Testis (tissue), 5 donors: ENCODE data around the gene HOXB7. TPM values are rescaled to one million over a fixed set of nuclear protein-coding genes. Genes with fewer than 3 reads are reported as not detected.

Experiments
- DNase-seq: peaks from one replicate; pipeline ENCODE4 v3.0.0-alpha.2; 2019
- H3K27ac ChIP-seq, 2 donors: fragments of 200-600 bp; sonication (generic); one replicate each; pipeline ENCODE4 v1.5.1; 2019
- H3K27me3 ChIP-seq: fragments of 200-600 bp; sonication (generic); one replicate; pipeline ENCODE4 v1.5.1; 2019
- H3K36me3 ChIP-seq: fragments of 200-600 bp; sonication (generic); one replicate; pipeline ENCODE4 v1.5.1; 2017; ENCODE audit warnings: low read depth; ENCODE audit errors: missing control alignments
- H3K4me1 ChIP-seq: fragments of 200-600 bp; sonication (generic); one replicate; pipeline ENCODE4 v1.5.1; 2019
- H3K4me3 ChIP-seq, 2 donors: fragments of 200-600 bp; sonication (generic); one replicate each; pipeline ENCODE4 v1.5.1; 2017 to 2019
- H3K9me3 ChIP-seq: fragments of 200-600 bp; sonication (generic); one replicate; pipeline ENCODE4 v1.5.1; 2017
- POLR2A ChIP-seq: fragments of 450-650 bp; IDR thresholded peaks from one replicate; pipeline ENCODE4 v1.6.1; 2017; ENCODE audit warnings: antibody characterized with exemption, mild to moderate bottlenecking, moderate library complexity
- WGBS, 2 donors: methylation state at CpG; one replicate each; pipeline ENCODE4 v1.1.5; 2018; 5-methylcytosine and 5-hydroxymethylcytosine counted together
- intact Hi-C: fragments of 100-400 bp; cut with DNase I; formaldehyde crosslinking; loops from one replicate; pipeline ENCODE4 v1.15.1; 2023; ENCODE audit warnings: low total_unique reads
- long read RNA-seq, 2 donors: transcript quantifications; one replicate each; lab custom pipeline, GENCODE V29; 2026
- polyA plus RNA-seq: library from polyadenylated mRNA; stranded (reverse); fragments of 350-450 nt; fragmentation: Illumina TruSeq; extraction: RNeasy Lipid Tissue Mini Kit (QIAGEN cat#74804); gene quantifications from one replicate; pipeline ENCODE4 v1.2.3, GENCODE V29; 2014; ENCODE audit warnings: low read depth, low replicate concordance; ENCODE audit not compliant: insufficient read depth
- total RNA-seq, 2 donors: library from RNA; depleted of rRNA; stranded (reverse); fragments of >200 nt; gene quantifications; one replicate each; pipeline ENCODE4 v1.2.3, GENCODE V29; 2016
- TF ChIP-seq, protein P1 (sequence below), 3 experiments: fragments of 450-650 bp in 2 of 3; fragments of 200-600 bp in 1 of 3; sonication (generic) in 1 of 3; IDR thresholded peaks; one replicate each; pipeline ENCODE4 v1.5.1; 2016 to 2019; ENCODE audit warnings: antibody characterized with exemption in 3 of 3, mild to moderate bottlenecking in 2 of 3, moderate library complexity in 1 of 3

The HOXB7 gene
- total RNA-seq (1 to 10 TPM; 2.8 to 3.2 TPM), polyA plus RNA-seq (4.4 TPM)
- long read RNA-seq, donor 1, partial matches to known transcripts, result 0 of 5 reads
- long read RNA-seq, donor 1, other reads (novel, unspliced or antisense), result 0 of 5 reads
- long read RNA-seq, donor 2, result 0 reads

DNA sequence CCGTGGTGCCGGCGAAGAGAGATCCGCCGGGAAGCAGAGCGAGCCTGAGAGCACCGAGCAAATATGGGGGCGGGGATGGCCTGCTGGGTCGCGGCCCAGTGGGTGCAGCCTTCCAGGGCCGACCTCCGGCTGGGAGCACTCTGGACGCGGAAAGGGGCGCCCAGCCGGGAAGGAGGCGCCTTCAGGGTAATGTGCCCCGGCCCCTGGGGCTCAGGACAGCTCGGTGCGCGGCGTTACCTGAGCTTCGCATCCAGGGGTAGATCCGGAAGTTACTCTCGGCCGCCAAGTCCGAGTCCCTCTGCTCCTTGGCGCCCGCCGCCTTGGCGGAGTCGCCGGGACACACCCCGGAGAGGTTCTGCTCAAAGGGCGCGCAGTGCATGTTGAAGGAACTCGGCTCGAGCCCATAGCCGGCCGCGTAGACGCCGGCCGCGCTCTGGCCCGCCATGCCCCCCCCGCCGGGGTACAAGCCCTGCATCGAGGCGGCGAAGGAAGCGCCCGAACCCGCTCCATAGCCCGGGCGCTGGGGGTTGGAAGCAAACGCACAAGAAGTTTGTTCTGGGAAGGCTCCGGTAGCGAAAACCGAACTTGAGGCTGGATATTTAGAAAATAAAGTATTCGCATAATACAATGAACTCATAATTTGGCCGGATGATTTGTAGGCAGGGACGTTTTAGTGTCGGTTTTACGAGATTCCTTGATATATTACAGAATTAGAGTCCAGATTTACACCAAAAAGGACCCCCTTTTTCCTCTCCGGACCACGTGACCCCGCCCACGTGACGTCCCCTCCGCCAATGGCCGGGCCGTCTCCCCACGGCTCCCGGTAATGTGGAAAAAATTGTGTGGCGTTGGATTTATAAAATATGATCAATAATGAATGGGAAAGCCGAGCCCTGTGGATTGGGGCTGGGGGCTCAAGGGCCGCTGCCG is at the start of gene HOXB7:
Gene HOXB7, minus strand, starts transcription at position 736 of the 930 bp plus-strand sequence. Its CDS starts 99 bp downstream, at position 637.
- Histone ChIP-seq H3K4me1 (peaks cover 10% of the 10 kb centered on the region), H3K36me3 (no peaks in the 10 kb centered on the region), H3K27ac (peak within 1 kb of the TSS in 1 of 2 donors; percentile 41), H3K4me3 (peak within 1 kb of the TSS; percentile 47 to 64), H3K9me3 (no peaks in the 10 kb centered on the region), H3K27me3 (no peaks in the 10 kb centered on the region)
- no peak for TF ChIP-seq POLR2A
- TF ChIP-seq, protein P1, sequence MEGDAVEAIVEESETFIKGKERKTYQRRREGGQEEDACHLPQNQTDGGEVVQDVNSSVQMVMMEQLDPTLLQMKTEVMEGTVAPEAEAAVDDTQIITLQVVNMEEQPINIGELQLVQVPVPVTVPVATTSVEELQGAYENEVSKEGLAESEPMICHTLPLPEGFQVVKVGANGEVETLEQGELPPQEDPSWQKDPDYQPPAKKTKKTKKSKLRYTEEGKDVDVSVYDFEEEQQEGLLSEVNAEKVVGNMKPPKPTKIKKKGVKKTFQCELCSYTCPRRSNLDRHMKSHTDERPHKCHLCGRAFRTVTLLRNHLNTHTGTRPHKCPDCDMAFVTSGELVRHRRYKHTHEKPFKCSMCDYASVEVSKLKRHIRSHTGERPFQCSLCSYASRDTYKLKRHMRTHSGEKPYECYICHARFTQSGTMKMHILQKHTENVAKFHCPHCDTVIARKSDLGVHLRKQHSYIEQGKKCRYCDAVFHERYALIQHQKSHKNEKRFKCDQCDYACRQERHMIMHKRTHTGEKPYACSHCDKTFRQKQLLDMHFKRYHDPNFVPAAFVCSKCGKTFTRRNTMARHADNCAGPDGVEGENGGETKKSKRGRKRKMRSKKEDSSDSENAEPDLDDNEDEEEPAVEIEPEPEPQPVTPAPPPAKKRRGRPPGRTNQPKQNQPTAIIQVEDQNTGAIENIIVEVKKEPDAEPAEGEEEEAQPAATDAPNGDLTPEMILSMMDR (IDR thresholded peaks at IDR 0.05), result no peak
- 2 to 3% methylated on average over 46 to 63 of the region's 79 CpGs for WGBS, 2 donors
- intact Hi-C loops, result no loop called here
- DNase-seq, result peak; percentile 68

- no peaks in the 10 kb centered on the region for H3K9me3 ChIP-seq
- no peak overlapping the region for H3K4me3 ChIP-seq
- DNase-seq, result no peak
- intact Hi-C loops, result no loop called here
- H3K4me1 ChIP-seq, result no peaks in the 10 kb centered on the region
- H3K27me3 ChIP-seq, result no peaks in the 10 kb centered on the region
- H3K27ac ChIP-seq, result no peak overlapping the region
- no peaks in the 10 kb centered on the region for H3K36me3 ChIP-seq
- TF ChIP-seq POLR2A, result no peak
- TF ChIP-seq, protein P1 (IDR thresholded peaks at IDR 0.05), result no peak
Measured at GRCh38 chr17:48655913-48656312, 45.1 kb upstream of the HOXB7 start.

GRCh38 chr17:48649741-48650140 is 38.9 kb upstream of the HOXB7 start:
- WGBS, 2 donors, result 70 to 88% methylated on average over 1 of the region's 1 CpG
- peaks cover 7% of the 10 kb centered on the region for H3K4me1 ChIP-seq
- no peaks in the 10 kb centered on the region for H3K9me3 ChIP-seq
- no peak overlapping the region for H3K4me3 ChIP-seq
- H3K27me3 ChIP-seq, result no peaks in the 10 kb centered on the region
- no peak for TF ChIP-seq POLR2A
- TF ChIP-seq, protein P1 (IDR thresholded peaks at IDR 0.05), result no peak
- intact Hi-C loops, result no loop called here
- no peaks in the 10 kb centered on the region for H3K36me3 ChIP-seq
- DNase-seq, result no peak
- no peak overlapping the region for H3K27ac ChIP-seq

DNA sequence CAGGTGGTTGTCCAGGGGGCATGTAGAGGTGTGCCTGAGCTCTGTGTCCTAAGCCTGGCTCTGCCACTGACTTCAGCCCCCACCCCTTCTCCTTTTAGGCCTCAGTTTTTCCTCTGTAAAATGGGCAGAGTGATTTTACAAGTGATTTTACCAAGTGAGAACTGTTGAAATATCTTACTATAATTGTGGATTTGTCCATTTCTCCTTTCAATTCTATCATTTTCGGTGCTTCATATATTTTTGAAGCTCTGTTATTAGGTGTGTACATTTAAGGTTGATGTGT is 37.1 kb upstream of the HOXB7 start:
- no peak for DNase-seq
- Histone ChIP-seq H3K4me1 (peaks cover 7% of the 10 kb centered on the region), H3K27ac (no peak overlapping the region), H3K27me3 (no peaks in the 10 kb centered on the region), H3K36me3 (no peaks in the 10 kb centered on the region), H3K4me3 (no peak overlapping the region), H3K9me3 (no peaks in the 10 kb centered on the region)
- WGBS, 2 donors, result 35 to 71% methylated on average over 1 of the region's 1 CpG
- intact Hi-C loops, result no loop called here
- TF ChIP-seq POLR2A, result no peak
- TF ChIP-seq, protein P1 (IDR thresholded peaks at IDR 0.05), result no peak
